B cell (primary cell): ENCODE measurements around the gene AMH. TPM values are rescaled to one million over a fixed set of nuclear protein-coding genes. Genes with fewer than 3 reads are reported as not detected.

ENCODE experiments used
- ATAC-seq: fragments of 200-7000 bp; cut with Tn5 transposase; one replicate; pipeline ENCODE4 v1.10.0; 2021; ENCODE audit warnings: low read depth, mild to moderate bottlenecking, moderate number of reproducible peaks, moderate library complexity
- CTCF ChIA-PET: fragments of 350-600 bp; sonication (Branson Sonifier 250); formaldehyde crosslinking; loops from one replicate; lab custom pipeline; 2021; ENCODE audit warnings: antibody characterized with exemption, inconsistent platforms; lab: Charles Lee
- POLR2A ChIA-PET: fragments of 350-600 bp; sonication (Branson Sonifier 250); formaldehyde crosslinking; loops from one replicate; lab custom pipeline; 2021; ENCODE audit warnings: antibody characterized with exemption; lab: Charles Lee
- DNase-seq: peaks from one replicate; pipeline ENCODE4 v3.0.0; 2013
- H2AFZ ChIP-seq: 2 replicates; pipeline ENCODE4 v1.6.1; 2012; ENCODE audit warnings: mild to moderate bottlenecking, low read depth, low read length; ENCODE audit not compliant: insufficient read depth, poor library complexity, severe bottlenecking
- H3K27ac ChIP-seq, 2 donors: 1 replicate in 1 of 2; 2 replicates in 1 of 2; pipeline ENCODE4 v1.5.1; 2012 to 2013; ENCODE audit warnings: low read length in 2 of 2, mild to moderate bottlenecking in 2 of 2, moderate library complexity in 1 of 2
- H3K27me3 ChIP-seq, 4 experiments: fragments of 200-600 bp in 1 of 4; sonication (generic) in 1 of 4; replicated peaks in 1 of 4; 1 replicate in 2 of 4; 2 replicates in 2 of 4; pipeline versions ENCODE4 v1.6.1 to v1.7.0; 2013 to 2016; ENCODE audit warnings: low read length in 3 of 4, mild to moderate bottlenecking in 2 of 4, mixed read lengths in 1 of 4, moderate library complexity in 1 of 4; ENCODE audit not compliant: insufficient read depth in 4 of 4, control insufficient read depth in 3 of 4; ENCODE audit errors: control extremely low read depth in 1 of 4
- H3K36me3 ChIP-seq, 2 experiments: replicated peaks in 1 of 2; 1 replicate in 1 of 2; 2 replicates in 1 of 2; pipeline versions ENCODE4 v1.6.1 to v1.7.1; 2013; ENCODE audit warnings: low read length in 1 of 2; ENCODE audit not compliant: insufficient read depth in 2 of 2, control insufficient read depth in 1 of 2; ENCODE audit errors: control extremely low read depth in 1 of 2, extremely low read depth in 1 of 2
- H3K4me1 ChIP-seq, 2 donors: fragments of 200-600 bp in 1 of 2; sonication (generic) in 1 of 2; 1 replicate in 1 of 2; 2 replicates in 1 of 2; pipeline versions ENCODE4 v1.5.1 to v1.6.1; 2013 to 2017; ENCODE audit warnings: low read length in 2 of 2; ENCODE audit not compliant: control insufficient read depth in 2 of 2, insufficient read depth in 2 of 2
- H3K4me2 ChIP-seq: replicated peaks from 2 replicates; pipeline ENCODE3; 2012; ENCODE audit warnings: mild to moderate bottlenecking, low read depth, low read length; ENCODE audit not compliant: poor library complexity, severe bottlenecking
- H3K4me3 ChIP-seq, 5 experiments: fragments of 200-600 bp in 1 of 5; sonication (generic) in 1 of 5; 1 replicate in 3 of 5; 2 replicates in 2 of 5; pipeline versions ENCODE4 v1.5.1 to v1.7.0; 2011 to 2016; ENCODE audit warnings: low read length in 4 of 5, mild to moderate bottlenecking in 4 of 5, low read depth in 2 of 5, control low read depth in 1 of 5, moderate library complexity in 1 of 5; ENCODE audit not compliant: insufficient read depth in 1 of 5; ENCODE audit errors: control extremely low read depth in 1 of 5, extremely low read depth in 1 of 5
- H3K79me2 ChIP-seq: fragments of 200-600 bp; sonication (generic); one replicate; pipeline ENCODE4 v1.6.0; 2016; ENCODE audit warnings: low read length; ENCODE audit not compliant: control insufficient read depth, insufficient read depth
- H3K9ac ChIP-seq: fragments of 200-600 bp; sonication (generic); 2 replicates; pipeline ENCODE4 v1.6.1; 2017; ENCODE audit warnings: mild to moderate bottlenecking, low read length, moderate library complexity
- H3K9me3 ChIP-seq, 3 donors: one replicate each; pipeline versions ENCODE4 v1.6.1 to v1.7.1; 2013; ENCODE audit warnings: low read length in 2 of 3; ENCODE audit not compliant: control insufficient read depth in 2 of 3, insufficient read depth in 1 of 3; ENCODE audit errors: control extremely low read depth in 1 of 3
- H4K20me1 ChIP-seq: 2 replicates; pipeline ENCODE4 v1.6.0; 2012; ENCODE audit warnings: mild to moderate bottlenecking, low read length; ENCODE audit not compliant: insufficient read depth, control insufficient read depth, poor library complexity, severe bottlenecking
- H3K27ac Mint-ChIP-seq: one replicate; pipeline ENCODE4 v1.8.0; 2021; ENCODE audit warnings: mixed read lengths
- H3K27me3 Mint-ChIP-seq: one replicate; pipeline ENCODE4 v1.8.0; 2021; ENCODE audit warnings: mixed read lengths
- H3K4me1 Mint-ChIP-seq: one replicate; pipeline ENCODE4 v1.8.0; 2021; ENCODE audit warnings: mixed read lengths
- H3K4me3 Mint-ChIP-seq: one replicate; pipeline ENCODE4 v1.8.0; 2021; ENCODE audit warnings: mixed read lengths
- H3K9me3 Mint-ChIP-seq: one replicate; pipeline ENCODE4 v1.8.0; 2022; ENCODE audit warnings: mixed read lengths; ENCODE audit not compliant: insufficient read depth
- CTCF ChIP-seq: fragments of 200-600 bp; IDR thresholded peaks from one replicate; pipeline ENCODE4 v1.8.0; 2022; ENCODE audit warnings: antibody characterized with exemption, mild to moderate bottlenecking
- EZH2 ChIP-seq: IDR thresholded peaks from 2 replicates; pipeline ENCODE4 v1.6.1; 2012; ENCODE audit warnings: borderline replicate concordance, low read depth, mild to moderate bottlenecking, moderate library complexity, low read length; ENCODE audit not compliant: insufficient read depth, poor library complexity, severe bottlenecking
- WGBS: methylation state at CpG from one replicate; pipeline ENCODE4 v1.1.5; 2013; ENCODE audit warnings: missing lambda C conversion rate; ENCODE audit not compliant: insufficient coverage; 5-methylcytosine and 5-hydroxymethylcytosine counted together
- intact Hi-C: fragments of 100-400 bp; cut with micrococcal nuclease; formaldehyde crosslinking; loops from one replicate; pipeline ENCODE4 v1.10.0; 2022
- polyA plus RNA-seq: library from polyadenylated mRNA; depleted of rRNA; stranded (reverse); fragments of >200 nt; gene quantifications from 2 replicates; pipeline ENCODE4 v1.2.3, GENCODE V29; 2012
- total RNA-seq, 2 donors: library from RNA; stranded (reverse); fragments of 120-200 nt in 1 of 2; gene quantifications; 1 replicate in 1 of 2; 2 replicates in 1 of 2; pipeline versions ENCODE4 v1.2.3 to v1.2.4, GENCODE V29; 2013 to 2022

AMH gene
- total and polyA plus RNA-seq, 2 donors (not counting 1 experiment from before 2014, with no cell fraction given): 1.5 to 4.5 TPM

- DNase-seq: no peak
- no peak overlapping the region for H2AFZ ChIP-seq
- peaks cover 24% of the 10 kb centered on the region for H3K79me2 ChIP-seq
- ATAC-seq: no peak
- H3K27me3 Mint-ChIP-seq: no peaks in the 10 kb centered on the region
- H3K9me3 Mint-ChIP-seq: no peaks in the 10 kb centered on the region
- intact Hi-C loops: no loop called here
- WGBS: 97% methylated on average over 43 of the region's 43 CpGs
- peaks cover 26% of the 10 kb centered on the region for H4K20me1 ChIP-seq
- ChIA-PET POLR2A (interaction anchor here (0.6 kb wide), 2 partner anchors 213 to 246 kb away, joined by 3 to 5 read pairs; no protein-coding TSS in a partner anchor), CTCF (interaction anchor here (0.9 to 2.4 kb wide), 3 partner anchors 9 to 61 kb away, joined by 3 to 7 read pairs (median 5); no protein-coding TSS in a partner anchor)
- no peaks in the 10 kb centered on the region for H3K9me3 ChIP-seq
- no peak overlapping the region for H3K4me3 ChIP-seq
- H3K27me3 ChIP-seq: no peaks in the 10 kb centered on the region
- H3K27ac ChIP-seq: no peak overlapping the region
- no peak overlapping the region for H3K4me2 ChIP-seq
- H3K9ac ChIP-seq: no peak overlapping the region
- peak overlapping the region; percentile 15 for H3K27ac Mint-ChIP-seq
- H3K4me3 Mint-ChIP-seq: no peak overlapping the region
- TF ChIP-seq EZH2 (no peak), CTCF (no peak)
- H3K4me1 Mint-ChIP-seq: peaks cover 5% of the 10 kb centered on the region
- H3K4me1 ChIP-seq: no peaks in the 10 kb centered on the region
- H3K36me3 ChIP-seq: peaks cover 0 to 76% of the 10 kb centered on the region in 2 experiments
These were observed 32.5 kb upstream of the AMH start for GRCh38 chr19:2216361-2217225.

GRCh38 chr19:2217591-2217990, 31.5 kb upstream of the AMH start:
- ChIA-PET CTCF (interaction anchor here (2.4 kb wide), 1 partner anchor 59 kb away, joined by 7 read pairs; no protein-coding TSS in a partner anchor), POLR2A (no interaction called here)
- DNase-seq: no peak
- no peak overlapping the region for H3K9ac ChIP-seq
- H3K4me3 Mint-ChIP-seq: no peak overlapping the region
- no peak for TF ChIP-seq CTCF
- TF ChIP-seq EZH2: no peak
- H3K4me1 ChIP-seq: no peaks in the 10 kb centered on the region
- peaks cover 24% of the 10 kb centered on the region for H3K79me2 ChIP-seq
- H3K4me1 Mint-ChIP-seq: peaks cover 6% of the 10 kb centered on the region
- no peak overlapping the region for H2AFZ ChIP-seq
- H3K36me3 ChIP-seq: peaks cover 0 to 71% of the 10 kb centered on the region in 2 experiments
- H3K9me3 Mint-ChIP-seq: no peaks in the 10 kb centered on the region
- H3K4me2 ChIP-seq: no peak overlapping the region
- peaks cover 26% of the 10 kb centered on the region for H4K20me1 ChIP-seq
- H3K27ac ChIP-seq: no peak overlapping the region
- no peaks in the 10 kb centered on the region for H3K27me3 ChIP-seq
- WGBS: 99% methylated on average over 22 of the region's 22 CpGs
- H3K27me3 Mint-ChIP-seq: no peaks in the 10 kb centered on the region
- no peak for ATAC-seq
- H3K9me3 ChIP-seq: no peaks in the 10 kb centered on the region
- H3K4me3 ChIP-seq: no peak overlapping the region
- H3K27ac Mint-ChIP-seq: no peak overlapping the region
- intact Hi-C loops: no loop called here
